Heart left ventricle (tissue), 13 donors: ENCODE results near the gene SESN1.

Source experiments
- CTCF ChIP-seq, 12 donors: fragments of 200-600 bp; sonication (generic) in 4 of 12; IDR thresholded peaks; one replicate each; pipeline versions ENCODE4 v1.5.0 to v1.8.0; 2018 to 2022; ENCODE audit warnings: antibody characterized with exemption in 12 of 12, mild to moderate bottlenecking in 5 of 12
- POLR2A ChIP-seq, 2 donors: fragments of 450-650 bp; IDR thresholded peaks; one replicate each; pipeline ENCODE4 v1.6.1; 2017; ENCODE audit warnings: antibody characterized with exemption in 2 of 2, mild to moderate bottlenecking in 2 of 2, moderate library complexity in 2 of 2
- donor health status: ischemic (EF 13 %, LVEDD 7.1; RV severe dilation, severe dysfunction).
- donor health status: DM: no; HTN: yes; CAD: no.
- donor health status: DM: no; HTN: no; CAD: no.
- donor health status: ischemic (EF 25% LVEDD 6.9; RV normal size, moderate dysfunction).
- donor health status: ischemic (EF 25% LVEDD 5.7; RV mildly dilated, moderate dysfunction).
- donor health status: ischemic (EF 35%, LVEDD 5.7; RV mildly dilated, moderate dysfunction).
- donor health status: nonischemic (EF 11% LVEDD 7.7; RV severe dilation, severe dysfunction).
- donor health status: DM: yes; HTN: yes; CAD: no.
- donor health status: PGD.
- donor health status: ischemic (EF 29% LVEDD 5.4; RV normal size, mild dysfunction).
- donor health status: nonischemic (EF 23%, LVEDD 6.1; RV moderate dilation, normal function).

GRCh38 chr6:109069746-109070145 is 24.9 kb downstream of the SESN1 start:
- TF ChIP-seq CTCF (IDR thresholded peaks at IDR 0.05) (no peak), POLR2A (IDR thresholded peaks at IDR 0.05) (no peak)
